Measurements from ENCODE around the gene SOS1.

DNA sequence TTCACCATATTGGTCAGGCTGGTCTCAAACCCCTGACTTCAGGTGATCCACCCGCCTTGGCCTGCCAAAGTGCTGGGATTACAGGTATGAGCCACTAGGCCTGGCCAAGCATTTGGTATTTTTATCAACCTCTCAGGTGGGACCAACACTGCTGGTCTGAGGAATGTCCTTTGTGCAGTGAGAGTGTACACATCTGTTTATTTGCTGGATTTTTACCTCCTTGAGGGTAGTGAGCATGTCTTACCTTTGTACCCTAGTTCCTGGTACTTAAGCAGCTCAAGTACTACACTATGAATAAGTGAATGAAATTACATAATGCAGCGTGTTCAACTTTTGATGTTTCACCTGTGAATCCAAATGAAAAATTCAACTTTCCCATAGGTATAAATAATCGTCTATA is 29.8 kb downstream of the SOS1 start:
- no peak for TF ChIP-seq TCF7L2 (IDR thresholded peaks at IDR 0.05; ENCODE audit: low read depth, low read length)
- TF ChIP-seq FIP1L1 (IDR thresholded peaks at IDR 0.05; ENCODE audit: borderline replicate concordance, insufficient read depth, low read depth, low read length): no peak
- no peak for TF ChIP-seq YY1 (IDR thresholded peaks at IDR 0.05; ENCODE audit: insufficient read depth, insufficient replicate concordance, low read depth, low read length)
- TF ChIP-seq XBP1 (CRISPR knock-in tag; IDR thresholded peaks at IDR 0.05): no peak
- TF ChIP-seq POLR2A (IDR thresholded peaks at IDR 0.05; ENCODE audit: insufficient read depth in 1 of 2, low read depth in 2 of 2, low read length in 2 of 2): no peak
- no peak for TF ChIP-seq ZNF782 (CRISPR knock-in tag; IDR thresholded peaks at IDR 0.05; ENCODE audit: borderline replicate concordance)
- TF ChIP-seq CTCF (CRISPR knock-in tag; IDR thresholded peaks at IDR 0.05): no peak

All from HepG2 (cell line).